ENCODE measurements around the gene FCN2. TPM values are rescaled to one million over a fixed set of nuclear protein-coding genes. Genes with fewer than 3 reads are reported as not detected.
A peak's percentile ranks its signal among the peaks of the same experiment; 100 is the strongest.

FCN2 gene
- total RNA-seq, 2 experiments from 2014 or later = not detected

- H3K9me3 ChIP-seq (ENCODE audit: control insufficient read depth in 1 of 2, insufficient read depth in 1 of 2, low read length in 2 of 2) = peaks cover 0 to 3% of the 10 kb centered on the region in 2 experiments
- H3K27me3 ChIP-seq (ENCODE audit: control insufficient read depth in 1 of 2, insufficient read depth in 2 of 2, low read length in 2 of 2) = peaks cover 0 to 3% of the 10 kb centered on the region in 2 experiments
- ChIA-PET POLR2A (no interaction called here), CTCF (no interaction called here)
- TF ChIP-seq CTCF (IDR thresholded peaks at IDR 0.05) = no peak
- no peak overlapping the region for H3K27ac ChIP-seq (ENCODE audit: low read depth in 1 of 2, low read length in 2 of 2)
- Mint-ChIP-seq H3K4me1 (ENCODE audit: low read depth) (no peaks in the 10 kb centered on the region), H3K4me3 (no peak overlapping the region), H3K36me3 (ENCODE audit: low read depth) (no peaks in the 10 kb centered on the region), H3K9me3 (no peaks in the 10 kb centered on the region), H3K27me3 (peaks cover 16% of the 10 kb centered on the region), H3K27ac (no peak overlapping the region)
- ATAC-seq (ENCODE audit: poor library complexity) = no peak
- no peak overlapping the region for H3K4me3 ChIP-seq (ENCODE audit: low read length)
- no peaks in the 10 kb centered on the region for H3K4me1 ChIP-seq (ENCODE audit: insufficient read depth, low read length)
- intact Hi-C loops (cut with DNase I, micrococcal nuclease) = no loop called here
- H3K36me3 ChIP-seq (ENCODE audit: insufficient read depth, low read length) = no peaks in the 10 kb centered on the region
- DNase-seq = peak in 1 of 14 experiments; percentile 12
Measured at GRCh38 chr9:134889386-134890154, 9.0 kb downstream of the FCN2 start.

- ATAC-seq (ENCODE audit: poor library complexity) (no peak), DNase-seq (no peak)
- H3K36me3 Mint-ChIP-seq (ENCODE audit: low read depth) = no peaks in the 10 kb centered on the region
- POLR2A ChIA-PET = no interaction called here
- no peak overlapping the region for H3K27ac Mint-ChIP-seq
- no peaks in the 10 kb centered on the region for H3K4me1 Mint-ChIP-seq (ENCODE audit: low read depth)
- peaks cover 16% of the 10 kb centered on the region for H3K27me3 Mint-ChIP-seq
- TF ChIP-seq CTCF (IDR thresholded peaks at IDR 0.05) = no peak
- Histone ChIP-seq H3K9me3 (ENCODE audit: control insufficient read depth in 1 of 2, insufficient read depth in 1 of 2, low read length in 2 of 2) (peaks cover 0 to 3% of the 10 kb centered on the region in 2 experiments), H3K27ac (ENCODE audit: low read depth in 1 of 2, low read length in 2 of 2) (no peak overlapping the region), H3K4me3 (ENCODE audit: low read length) (no peak overlapping the region), H3K36me3 (ENCODE audit: insufficient read depth, low read length) (no peaks in the 10 kb centered on the region), H3K27me3 (ENCODE audit: control insufficient read depth in 1 of 2, insufficient read depth in 2 of 2, low read length in 2 of 2) (peaks cover 3% of the 10 kb centered on the region in 2 experiments), H3K4me1 (ENCODE audit: insufficient read depth, low read length) (no peaks in the 10 kb centered on the region)
- intact Hi-C loops (cut with DNase I, micrococcal nuclease) = no loop called here
- no peaks in the 10 kb centered on the region for H3K9me3 Mint-ChIP-seq
- CTCF ChIA-PET = no interaction called here
- no peak overlapping the region for H3K4me3 Mint-ChIP-seq
Measured at GRCh38 chr9:134890155-134890495, 9.5 kb downstream of the FCN2 start.

GRCh38 chr9:134891053-134891452 lies 10.4 kb downstream of the FCN2 start:
- Histone ChIP-seq H3K27me3 (ENCODE audit: control insufficient read depth in 1 of 2, insufficient read depth in 2 of 2, low read length in 2 of 2) (peaks cover 3 to 4% of the 10 kb centered on the region in 2 experiments), H3K9me3 (ENCODE audit: control insufficient read depth in 1 of 2, insufficient read depth in 1 of 2, low read length in 2 of 2) (peaks cover 0 to 3% of the 10 kb centered on the region in 2 experiments), H3K4me1 (ENCODE audit: insufficient read depth, low read length) (no peaks in the 10 kb centered on the region), H3K4me3 (ENCODE audit: low read length) (no peak overlapping the region), H3K36me3 (ENCODE audit: insufficient read depth, low read length) (no peaks in the 10 kb centered on the region), H3K27ac (ENCODE audit: low read depth in 1 of 2, low read length in 2 of 2) (no peak overlapping the region)
- intact Hi-C loops (cut with DNase I, micrococcal nuclease) = no loop called here
- ATAC-seq (ENCODE audit: poor library complexity) (no peak), DNase-seq (peak in 2 of 14 experiments; percentile 16 to 26)
- CTCF ChIA-PET = no interaction called here
- POLR2A ChIA-PET = no interaction called here
- H3K4me1 Mint-ChIP-seq (ENCODE audit: low read depth) = no peaks in the 10 kb centered on the region
- no peak overlapping the region for H3K4me3 Mint-ChIP-seq
- no peak overlapping the region for H3K27ac Mint-ChIP-seq
- H3K27me3 Mint-ChIP-seq = peaks cover 16% of the 10 kb centered on the region
- H3K36me3 Mint-ChIP-seq (ENCODE audit: low read depth) = no peaks in the 10 kb centered on the region
- no peak for TF ChIP-seq CTCF (IDR thresholded peaks at IDR 0.05)
- no peaks in the 10 kb centered on the region for H3K9me3 Mint-ChIP-seq
